WTC11 (cell line): Measurements from ENCODE around the gene KCNB1. TPM values are rescaled to one million over a fixed set of nuclear protein-coding genes. Genes with fewer than 3 reads are reported as not detected.

Experiments
- ATAC-seq: fragments of 200-7000 bp; cut with Tn5 transposase; 2 replicates; pipeline ENCODE4 v1.10.0; 2021; ENCODE audit warnings: mild to moderate bottlenecking, moderate library complexity
- CTCF ChIA-PET: fragments of 300-600 bp; sonication (Branson Sonifier 250); formaldehyde crosslinking; loops from one replicate; lab custom pipeline; 2021; ENCODE audit warnings: antibody characterized with exemption; lab: Charles Lee
- POLR2A ChIA-PET: fragments of 350-600 bp; sonication (Branson Sonifier 250); formaldehyde crosslinking; loops from one replicate; lab custom pipeline; 2021; ENCODE audit warnings: antibody characterized with exemption; lab: Charles Lee
- DNase-seq: peaks from one replicate; pipeline ENCODE4 v3.0.0; 2021; ENCODE audit warnings: low spot score
- H3K27ac Mint-ChIP-seq: 2 replicates; pipeline ENCODE4 v1.8.0; 2021; ENCODE audit warnings: mixed read lengths
- H3K27me3 Mint-ChIP-seq: 2 replicates; pipeline ENCODE4 v1.8.0; 2021; ENCODE audit warnings: low read depth, mild to moderate bottlenecking, moderate library complexity, mixed read lengths
- H3K36me3 Mint-ChIP-seq: 2 replicates; pipeline ENCODE4 v1.8.0; 2021; ENCODE audit warnings: mixed read lengths
- H3K4me1 Mint-ChIP-seq: 2 replicates; pipeline ENCODE4 v1.8.0; 2022; ENCODE audit warnings: mixed read lengths
- H3K4me3 Mint-ChIP-seq: 2 replicates; pipeline ENCODE4 v1.8.0; 2021; ENCODE audit warnings: mild to moderate bottlenecking, moderate library complexity, mixed read lengths
- H3K9me3 Mint-ChIP-seq: 2 replicates; pipeline ENCODE4 v1.8.0; 2021; ENCODE audit warnings: mixed read lengths
- ARID4B ChIP-seq: sonication (generic); formaldehyde crosslinking; IDR thresholded peaks from 2 replicates; pipeline ENCODE4 v1.8.0; 2023; ENCODE audit warnings: missing genetic modification reagents, mild to moderate bottlenecking, borderline replicate concordance
- ATF3 ChIP-seq: sonication (generic); formaldehyde crosslinking; conservative IDR thresholded peaks from 2 replicates; pipeline ENCODE4 v1.8.1; 2022; ENCODE audit warnings: mild to moderate bottlenecking, missing genetic modification reagents
- CREB1 ChIP-seq: sonication (generic); formaldehyde crosslinking; IDR thresholded peaks from 2 replicates; pipeline ENCODE4 v1.8.0; 2023; ENCODE audit warnings: mild to moderate bottlenecking, missing genetic modification reagents
- E2F1 ChIP-seq: sonication (generic); formaldehyde crosslinking; IDR thresholded peaks from 2 replicates; pipeline ENCODE4 v1.8.0; 2022; ENCODE audit warnings: mild to moderate bottlenecking, missing genetic modification reagents
- ELF4 ChIP-seq: sonication (generic); formaldehyde crosslinking; IDR thresholded peaks from 2 replicates; pipeline ENCODE4 v1.8.1; 2022; ENCODE audit warnings: low read depth, mild to moderate bottlenecking, moderate library complexity, missing genetic modification reagents
- NFATC4 ChIP-seq: fragments of 250-450 bp; sonication (Bioruptor Pico); IDR thresholded peaks from 2 replicates; pipeline ENCODE4 v1.9.0; 2021; ENCODE audit warnings: mild to moderate bottlenecking
- NR3C1 ChIP-seq: sonication (generic); formaldehyde crosslinking; conservative IDR thresholded peaks from 2 replicates; pipeline ENCODE4 v1.8.1; 2023; ENCODE audit warnings: low read depth, mild to moderate bottlenecking, missing genetic modification reagents
- PRDM15 ChIP-seq: sonication (generic); formaldehyde crosslinking; IDR thresholded peaks from 2 replicates; pipeline ENCODE4 v1.8.0; 2022; ENCODE audit warnings: missing genetic modification reagents
- USF1 ChIP-seq: sonication (generic); formaldehyde crosslinking; IDR thresholded peaks from 2 replicates; pipeline ENCODE4 v1.8.0; 2022; ENCODE audit warnings: mild to moderate bottlenecking, missing genetic modification reagents
- ZNF425 ChIP-seq: fragments of 250-450 bp; sonication (Bioruptor Pico); conservative IDR thresholded peaks from 2 replicates; pipeline ENCODE4 v1.9.0; 2021; ENCODE audit warnings: mild to moderate bottlenecking
- ZNF532 ChIP-seq: fragments of 250-450 bp; sonication (Bioruptor Pico); IDR thresholded peaks from 2 replicates; pipeline ENCODE4 v1.9.0; 2021; ENCODE audit warnings: mild to moderate bottlenecking, borderline replicate concordance
- ZNF671 ChIP-seq: fragments of 250-450 bp; sonication (Bioruptor Pico); IDR thresholded peaks from 2 replicates; pipeline ENCODE4 v1.8.0; 2021; ENCODE audit warnings: mild to moderate bottlenecking
- total RNA-seq: library from RNA; stranded (reverse); gene quantifications from 3 replicates; pipeline ENCODE4 v1.2.3, GENCODE V29; 2021

The KCNB1 gene
- total RNA-seq, 1 experiment from 2014 or later, result 1.1 TPM

GRCh38 chr20:49459684-49460083, 22.8 kb downstream of the KCNB1 start:
- no peaks in the 10 kb centered on the region for H3K4me1 Mint-ChIP-seq
- H3K9me3 Mint-ChIP-seq, result no peaks in the 10 kb centered on the region

GRCh38 chr20:49457444-49457843, 25.0 kb downstream of the KCNB1 start:
- ChIA-PET CTCF (interaction anchor here (0.5 kb wide), 1 partner anchor 31 kb away, joined by 3 read pairs; no protein-coding TSS in a partner anchor), POLR2A (no interaction called here)
- H3K27me3 Mint-ChIP-seq, result peaks cover 4% of the 10 kb centered on the region; the same call in 1 of the 2 replicates
- H3K27ac Mint-ChIP-seq, result no peak overlapping the region
- TF ChIP-seq E2F1 (CRISPR knock-in tag) (no peak), PRDM15 (CRISPR knock-in tag) (no peak), NR3C1 (CRISPR knock-in tag) (no peak), CREB1 (no peak), ATF3 (CRISPR knock-in tag) (no peak), ELF4 (no peak), ZNF532 (CRISPR knock-in tag) (no peak), ZNF671 (CRISPR knock-in tag) (no peak)
- TF ChIP-seq, all 79 proteins: peak for 0
- no peak overlapping the region for H3K4me3 Mint-ChIP-seq
- no peak for ATAC-seq
- DNase-seq, result no peak
- no peaks in the 10 kb centered on the region for H3K36me3 Mint-ChIP-seq
- no peaks in the 10 kb centered on the region for H3K4me1 Mint-ChIP-seq
- H3K9me3 Mint-ChIP-seq, result peaks cover 1% of the 10 kb centered on the region

More at GRCh38 chr20:49459684-49460083, 22.8 kb downstream of the KCNB1 start:
- no peaks in the 10 kb centered on the region for H3K36me3 Mint-ChIP-seq
- peaks cover 4% of the 10 kb centered on the region; the same call in 1 of the 2 replicates for H3K27me3 Mint-ChIP-seq
- POLR2A ChIA-PET, result no interaction called here
- DNase-seq, result no peak
- H3K27ac Mint-ChIP-seq, result no peak overlapping the region
- CTCF ChIA-PET, result no interaction called here
- ATAC-seq, result no peak
- TF ChIP-seq NFATC4 (CRISPR knock-in tag), result no peak
- TF ChIP-seq USF1, result no peak
- no peak overlapping the region for H3K4me3 Mint-ChIP-seq

- ATAC-seq, result no peak
- TF ChIP-seq ZNF425 (CRISPR knock-in tag), result no peak
- TF ChIP-seq ARID4B (CRISPR knock-in tag), result no peak
These were observed 25.8 kb downstream of the KCNB1 start for GRCh38 chr20:49456646-49457045.

More at GRCh38 chr20:49456646-49457045, 25.8 kb downstream of the KCNB1 start:
- Mint-ChIP-seq H3K36me3 (no peaks in the 10 kb centered on the region), H3K4me3 (no peak overlapping the region), H3K9me3 (peaks cover 5% of the 10 kb centered on the region), H3K4me1 (no peaks in the 10 kb centered on the region), H3K27ac (no peak overlapping the region), H3K27me3 (peaks cover 4% of the 10 kb centered on the region; the same call in 1 of the 2 replicates)
- no peak for DNase-seq
- CTCF ChIA-PET, result no interaction called here
- POLR2A ChIA-PET, result no interaction called here
